K562 (cell line): ENCODE measurements around the gene HEY2. TPM values are rescaled to one million over a fixed set of nuclear protein-coding genes. Genes with fewer than 3 reads are reported as not detected.

ENCODE experiments used
- ATAC-seq: fragments of 200-7000 bp; cut with Tn5 transposase; 3 replicates; pipeline ENCODE4 v1.9.1; 2020; ENCODE audit warnings: moderate library complexity
- BruUV-seq: library from RNA; stranded (reverse); fragments of 400-500 nt; replicated peaks from 2 replicates; lab custom pipeline; 2021; lab: Mats Ljungman, UMichigan
- CTCF ChIA-PET: fragments of 300-600 bp; formaldehyde crosslinking; extraction: SDS; loops from one replicate; lab custom pipeline; 2021; ENCODE audit warnings: low intra/inter-chr PET ratio; lab: Yijun Ruan, JAX
- POLR2A ChIA-PET: fragments of 300-600, 350-650 bp; sonication (Branson Sonifier 250); formaldehyde crosslinking; extraction: SDS; loops from one replicate; lab custom pipeline; 2021; ENCODE audit warnings: antibody characterized with exemption, inconsistent platforms; lab: Yijun Ruan, JAX
- DNase-seq, 4 experiments: peaks; one replicate each; pipeline versions ENCODE4 v3.0.0 to v3.0.0-alpha.2; 2011 to 2018; ENCODE audit warnings: low spot score in 3 of 4, mixed read lengths in 3 of 4; ENCODE audit errors: extremely low read depth in 1 of 4
- FAIRE-seq: peaks from 2 replicates; lab custom pipeline; 2011; peaks lifted over from hg19 to GRCh38; lab: Jason Lieb, UNC
- H2AFZ ChIP-seq: 2 replicates; pipeline ENCODE4 v1.6.0; 2011; ENCODE audit warnings: low read depth, low read length, control low read depth, inconsistent platforms
- H3K27ac ChIP-seq: fragments of 200-600 bp; 3 replicates; pipeline ENCODE4 v1.8.0; 2011; ENCODE audit warnings: low read depth, mild to moderate bottlenecking, control low read depth, inconsistent platforms, low read length, moderate library complexity, mixed read lengths; ENCODE audit errors: extremely low read depth
- H3K27me3 ChIP-seq, 2 experiments: fragments of 300-600 bp in 1 of 2; 2 replicates in 1 of 2; 3 replicates in 1 of 2; pipeline versions ENCODE4 v1.6.0 to v1.8.0; 2011; ENCODE audit warnings: inconsistent platforms in 2 of 2, low read length in 2 of 2, mild to moderate bottlenecking in 1 of 2, mixed read lengths in 1 of 2, moderate library complexity in 1 of 2; ENCODE audit not compliant: control insufficient read depth in 2 of 2, insufficient read depth in 2 of 2
- H3K36me3 ChIP-seq: fragments of 300-600 bp; 3 replicates; pipeline ENCODE4 v1.8.0; 2011; ENCODE audit warnings: mild to moderate bottlenecking, low read length, inconsistent platforms; ENCODE audit not compliant: control insufficient read depth, insufficient read depth
- H3K4me1 ChIP-seq, 2 experiments: fragments of 200-600 bp in 1 of 2; replicated peaks in 1 of 2; 2 replicates in 1 of 2; 3 replicates in 1 of 2; pipeline versions ENCODE4 v1.5.1 to v1.8.0; 2011; ENCODE audit warnings: inconsistent platforms in 2 of 2, low read length in 2 of 2, mild to moderate bottlenecking in 1 of 2, mixed read lengths in 1 of 2, moderate library complexity in 1 of 2; ENCODE audit not compliant: control insufficient read depth in 2 of 2, insufficient read depth in 2 of 2
- H3K4me2 ChIP-seq: 2 replicates; pipeline ENCODE4 v1.6.1; 2011; ENCODE audit warnings: low read length, control low read depth, inconsistent platforms, mixed read lengths; ENCODE audit not compliant: insufficient read depth
- H3K4me3 ChIP-seq: fragments of 200-600 bp; sonication (generic), shearing (Covaris generic); 2 replicates; pipeline ENCODE4 v1.5.1; 2016; ENCODE audit warnings: control low read depth, inconsistent platforms
- H3K79me2 ChIP-seq: fragments of 200-600 bp; 3 replicates; pipeline ENCODE4 v1.8.0; 2011; ENCODE audit warnings: low read length, inconsistent platforms; ENCODE audit not compliant: control insufficient read depth, insufficient read depth
- H3K9ac ChIP-seq, 2 experiments: 2 replicates each; pipeline versions ENCODE4 v1.6.0 to v1.6.1; 2011; ENCODE audit warnings: low read depth in 2 of 2, low read length in 2 of 2, control low read depth in 1 of 2, inconsistent platforms in 1 of 2, mild to moderate bottlenecking in 1 of 2, mixed read lengths in 1 of 2; ENCODE audit not compliant: insufficient read depth in 1 of 2
- H3K9me1 ChIP-seq: one replicate; pipeline ENCODE4 v1.6.0; 2011; ENCODE audit warnings: inconsistent platforms, mild to moderate bottlenecking, low read length, moderate library complexity; ENCODE audit not compliant: control insufficient read depth, insufficient read depth
- H3K9me3 ChIP-seq: replicated peaks from 2 replicates; pipeline ENCODE4 v1.5.1; 2011; ENCODE audit warnings: low read depth, low read length, inconsistent platforms; ENCODE audit not compliant: control insufficient read depth, insufficient read depth
- H4K20me1 ChIP-seq: replicated peaks from 2 replicates; pipeline ENCODE4 v1.6.1; 2011; ENCODE audit warnings: low read length, inconsistent platforms, mixed read lengths; ENCODE audit not compliant: control insufficient read depth, insufficient read depth
- EGR1 ChIP-seq: fragments of 450-650 bp; conservative IDR thresholded peaks from 2 replicates; pipeline ENCODE4 v1.6.1; 2017; ENCODE audit warnings: mild to moderate bottlenecking
- EZH2 ChIP-seq: IDR thresholded peaks from 2 replicates; pipeline ENCODE4 v1.6.1; 2012; ENCODE audit warnings: low read depth, mild to moderate bottlenecking, inconsistent platforms, low read length, borderline replicate concordance
- GATAD2B ChIP-seq: fragments of 450-650 bp; IDR thresholded peaks from 2 replicates; pipeline ENCODE4 v1.6.1; 2017; ENCODE audit warnings: mild to moderate bottlenecking, borderline replicate concordance
- HDAC1 ChIP-seq, 2 experiments: fragments of 450-650 bp; IDR thresholded peaks; 2 replicates each; pipeline ENCODE4 v1.6.1; 2016 to 2017; ENCODE audit warnings: inconsistent platforms in 1 of 2, mild to moderate bottlenecking in 1 of 2, moderate library complexity in 1 of 2
- KDM1A ChIP-seq, 2 experiments: fragments of 450-650 bp; IDR thresholded peaks; 2 replicates each; pipeline ENCODE4 v1.6.1; 2016; ENCODE audit warnings: mild to moderate bottlenecking in 2 of 2
- KDM5B ChIP-seq: fragments of 200-600 bp; sonication (generic); IDR thresholded peaks from 2 replicates; pipeline ENCODE4 v1.6.1; 2012; ENCODE audit warnings: low read depth, mild to moderate bottlenecking, moderate library complexity, low read length, control low read depth, inconsistent platforms; ENCODE audit not compliant: insufficient replicate concordance
- RCOR1 ChIP-seq, 2 experiments: IDR thresholded peaks; 2 replicates each; pipeline ENCODE4 v1.6.1; 2012; ENCODE audit warnings: low read depth in 2 of 2, low read length in 2 of 2, borderline replicate concordance in 1 of 2, improper control_type of control experiment in 1 of 2
- RUNX1 ChIP-seq: sonication (generic); IDR thresholded peaks from 2 replicates; pipeline ENCODE4 v1.6.1; 2016; ENCODE audit warnings: antibody characterized with exemption, low read depth
- ZNF436 ChIP-seq: fragments of 250-450, 450-650 bp; sonication (Bioruptor Pico); formaldehyde crosslinking; IDR thresholded peaks from 2 replicates; pipeline ENCODE4 v1.7.0; 2020; ENCODE audit warnings: mild to moderate bottlenecking
- WGBS: fragments of 100-300 bp; shearing (Covaris generic); methylation state at CpG from one replicate; pipeline ENCODE4 v1.1.6; 2016; ENCODE audit warnings: low coverage, mixed read lengths; ENCODE audit not compliant: insufficient coverage; ENCODE audit errors: missing lambda C conversion rate; 5-methylcytosine and 5-hydroxymethylcytosine counted together
- in situ Hi-C: fragments of 300-500 bp; cut with MboI; formaldehyde crosslinking; loops from 4 replicates; pipeline ENCODE4 v1.15.0; 2018; ENCODE audit warnings: inconsistent platforms, mixed read lengths
- intact Hi-C: fragments of 100-400 bp; cut with micrococcal nuclease; formaldehyde crosslinking; loops from 2 replicates; pipeline ENCODE4 v1.14.2; 2022
- polyA plus RNA-seq, 8 experiments: library from polyadenylated mRNA; depleted of rRNA in 4 of 8; stranded (reverse) in 5 of 8; unstranded in 3 of 8; fragments of >200 nt; fragmentation: Nextera tagmentation in 2 of 8; fragmentation: Illumina TruSeq in 1 of 8; extraction: Ambion mirVana in 2 of 8; extraction: Trizol in 1 of 8; gene quantifications; 2 replicates each; pipeline versions ENCODE4 v1.2.1 to v1.2.3, GENCODE V29; 2011 to 2014; ENCODE audit warnings: inconsistent platforms in 1 of 8, missing spikeins in 1 of 8
- total RNA-seq, 7 experiments: library from RNA; depleted of rRNA in 6 of 7; stranded (reverse); fragments of >200 nt in 6 of 7; fragmentation: Illumina TruSeq in 2 of 7; extraction: Trizol in 2 of 7; gene quantifications; 2 replicates each; pipeline versions ENCODE4 v1.2.1 to v1.2.3, GENCODE V29; 2011 to 2021; ENCODE audit warnings: low replicate concordance in 1 of 7
- TF ChIP-seq, protein P1 (sequence below): fragments of 450-650 bp; IDR thresholded peaks from 2 replicates; pipeline ENCODE4 v1.6.1; 2016; ENCODE audit warnings: low read depth
- TF ChIP-seq, protein P2 (sequence below): fragments of 200-800 bp; sonication (Bioruptor generic); IDR thresholded peaks from 2 replicates; pipeline ENCODE4 v1.6.1; 2017; ENCODE audit warnings: missing genetic modification characterization, missing compliant biosample characterization

HEY2 gene
- total and polyA plus RNA-seq, 9 of the 15 experiments (the other 6 are each of a cell fraction or from before 2014, with no cell fraction given), result 0.03 to 0.07 (median 0.06) TPM; not detected in 5

- WGBS, result under 1% methylated on average over 19 of the region's 28 CpGs
- POLR2A ChIA-PET, result interaction anchor here (0.6 to 3.7 kb wide), 19 partner anchors 10 to 498 kb away, joined by 3 to 98 read pairs (median 4); partner anchors contain the start of genes HINT3 and TRMT11
- DNase-seq (peak; percentile 54 to 65 (median 57)), ATAC-seq (peak; percentile 38), FAIRE-seq (peak; percentile 67)
- H3K27me3 ChIP-seq, result no peaks in the 10 kb centered on the region
- peaks cover 17 to 18% of the 10 kb centered on the region in 2 experiments for H3K4me1 ChIP-seq
- in situ Hi-C loops (no loop called here), intact Hi-C loops (no loop called here)
- peak overlapping the region; percentile 88 to 92 for H3K9ac ChIP-seq
- peak overlapping the region; percentile 96; the same call in 1 of the 3 replicates for H3K27ac ChIP-seq
- H3K4me2 ChIP-seq, result peak overlapping the region; percentile 93
- H3K36me3 ChIP-seq, result peaks cover 7% of the 10 kb centered on the region; the same call in 2 of the 3 replicates
- peaks cover 3% of the 10 kb centered on the region for H3K9me1 ChIP-seq
- no peaks in the 10 kb centered on the region for H3K9me3 ChIP-seq
- H3K79me2 ChIP-seq, result peaks cover 31% of the 10 kb centered on the region
- H3K4me3 ChIP-seq, result peak overlapping the region; percentile 82
- TSS peak; percentile 9 for BruUV-seq
- peak overlapping the region; percentile 84 for H2AFZ ChIP-seq
- H4K20me1 ChIP-seq, result no peaks in the 10 kb centered on the region
- CTCF ChIA-PET, result interaction anchor here (1.0 kb wide), 1 partner anchor 165 kb away, joined by 9 read pairs; the partner anchor contains the start of gene HINT3
- TF ChIP-seq ZNF436 (no peak), RUNX1 (no peak), GATAD2B (no peak), EZH2 (no peak), EGR1 (peak; percentile 50), HDAC1 (IDR thresholded peaks at IDR 0.05) (0 out of 4 replicates have a peak, but pooled peaks of 1 of the 2 experiments have one; percentile 5), KDM5B (peak; percentile 4), KDM1A (IDR thresholded peaks at IDR 0.05) (peak in 1 of 2 experiments; percentile 17; a peak in 1 of 4 replicates), RCOR1 (IDR thresholded peaks at IDR 0.05; ENCODE audit: borderline replicate concordance in 1 of 2, low read depth in 2 of 2, low read length in 2 of 2) (peak in 1 of 2 experiments; percentile 37; a peak in 1 of 4 replicates)
- TF ChIP-seq, protein P1, sequence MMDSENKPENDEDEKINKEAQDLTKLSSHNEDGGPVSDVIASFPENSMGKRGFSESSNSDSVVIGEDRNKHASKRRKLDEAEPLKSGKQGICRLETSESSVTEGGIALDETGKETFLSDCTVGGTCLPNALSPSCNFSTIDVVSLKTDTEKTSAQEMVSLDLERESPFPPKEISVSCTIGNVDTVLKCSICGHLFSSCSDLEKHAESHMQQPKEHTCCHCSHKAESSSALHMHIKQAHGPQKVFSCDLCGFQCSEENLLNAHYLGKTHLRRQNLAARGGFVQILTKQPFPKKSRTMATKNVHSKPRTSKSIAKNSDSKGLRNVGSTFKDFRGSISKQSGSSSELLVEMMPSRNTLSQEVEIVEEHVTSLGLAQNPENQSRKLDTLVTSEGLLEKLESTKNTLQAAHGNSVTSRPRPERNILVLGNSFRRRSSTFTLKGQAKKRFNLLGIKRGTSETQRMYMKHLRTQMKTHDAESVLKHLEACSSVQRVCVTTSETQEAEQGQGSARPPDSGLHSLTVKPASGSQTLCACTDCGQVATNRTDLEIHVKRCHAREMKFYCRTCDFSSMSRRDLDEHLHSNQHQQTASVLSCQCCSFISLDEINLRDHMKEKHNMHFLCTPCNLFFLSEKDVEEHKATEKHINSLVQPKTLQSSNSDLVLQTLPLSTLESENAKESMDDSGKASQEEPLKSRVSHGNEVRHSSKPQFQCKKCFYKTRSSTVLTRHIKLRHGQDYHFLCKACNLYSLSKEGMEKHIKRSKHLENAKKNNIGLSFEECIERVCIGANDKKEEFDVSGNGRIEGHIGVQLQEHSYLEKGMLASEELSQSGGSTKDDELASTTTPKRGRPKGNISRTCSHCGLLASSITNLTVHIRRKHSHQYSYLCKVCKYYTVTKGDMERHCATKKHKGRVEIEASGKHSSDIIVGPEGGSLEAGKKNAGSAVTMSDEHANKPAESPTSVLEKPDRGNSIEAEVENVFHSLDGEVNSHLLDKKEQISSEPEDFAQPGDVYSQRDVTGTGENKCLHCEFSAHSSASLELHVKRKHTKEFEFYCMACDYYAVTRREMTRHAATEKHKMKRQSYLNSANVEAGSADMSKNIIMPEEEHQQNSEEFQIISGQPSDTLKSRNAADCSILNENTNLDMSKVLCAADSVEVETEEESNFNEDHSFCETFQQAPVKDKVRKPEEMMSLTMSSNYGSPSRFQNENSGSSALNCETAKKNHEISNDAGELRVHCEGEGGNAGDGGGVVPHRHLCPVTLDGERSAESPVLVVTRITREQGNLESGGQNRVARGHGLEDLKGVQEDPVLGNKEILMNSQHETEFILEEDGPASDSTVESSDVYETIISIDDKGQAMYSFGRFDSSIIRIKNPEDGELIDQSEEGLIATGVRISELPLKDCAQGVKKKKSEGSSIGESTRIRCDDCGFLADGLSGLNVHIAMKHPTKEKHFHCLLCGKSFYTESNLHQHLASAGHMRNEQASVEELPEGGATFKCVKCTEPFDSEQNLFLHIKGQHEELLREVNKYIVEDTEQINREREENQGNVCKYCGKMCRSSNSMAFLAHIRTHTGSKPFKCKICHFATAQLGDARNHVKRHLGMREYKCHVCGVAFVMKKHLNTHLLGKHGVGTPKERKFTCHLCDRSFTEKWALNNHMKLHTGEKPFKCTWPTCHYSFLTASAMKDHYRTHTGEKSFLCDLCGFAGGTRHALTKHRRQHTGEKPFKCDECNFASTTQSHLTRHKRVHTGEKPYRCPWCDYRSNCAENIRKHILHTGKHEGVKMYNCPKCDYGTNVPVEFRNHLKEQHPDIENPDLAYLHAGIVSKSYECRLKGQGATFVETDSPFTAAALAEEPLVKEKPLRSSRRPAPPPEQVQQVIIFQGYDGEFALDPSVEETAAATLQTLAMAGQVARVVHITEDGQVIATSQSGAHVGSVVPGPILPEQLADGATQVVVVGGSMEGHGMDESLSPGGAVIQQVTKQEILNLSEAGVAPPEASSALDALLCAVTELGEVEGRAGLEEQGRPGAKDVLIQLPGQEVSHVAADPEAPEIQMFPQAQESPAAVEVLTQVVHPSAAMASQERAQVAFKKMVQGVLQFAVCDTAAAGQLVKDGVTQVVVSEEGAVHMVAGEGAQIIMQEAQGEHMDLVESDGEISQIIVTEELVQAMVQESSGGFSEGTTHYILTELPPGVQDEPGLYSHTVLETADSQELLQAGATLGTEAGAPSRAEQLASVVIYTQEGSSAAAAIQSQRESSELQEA, result 0 out of 2 replicates have a peak, but pooled peaks have one; percentile 4
- TF ChIP-seq, protein P2, sequence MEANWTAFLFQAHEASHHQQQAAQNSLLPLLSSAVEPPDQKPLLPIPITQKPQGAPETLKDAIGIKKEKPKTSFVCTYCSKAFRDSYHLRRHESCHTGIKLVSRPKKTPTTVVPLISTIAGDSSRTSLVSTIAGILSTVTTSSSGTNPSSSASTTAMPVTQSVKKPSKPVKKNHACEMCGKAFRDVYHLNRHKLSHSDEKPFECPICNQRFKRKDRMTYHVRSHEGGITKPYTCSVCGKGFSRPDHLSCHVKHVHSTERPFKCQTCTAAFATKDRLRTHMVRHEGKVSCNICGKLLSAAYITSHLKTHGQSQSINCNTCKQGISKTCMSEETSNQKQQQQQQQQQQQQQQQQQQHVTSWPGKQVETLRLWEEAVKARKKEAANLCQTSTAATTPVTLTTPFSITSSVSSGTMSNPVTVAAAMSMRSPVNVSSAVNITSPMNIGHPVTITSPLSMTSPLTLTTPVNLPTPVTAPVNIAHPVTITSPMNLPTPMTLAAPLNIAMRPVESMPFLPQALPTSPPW (CRISPR knock-in tag), result 0 out of 2 replicates have a peak, but pooled peaks have one; percentile 8
Observed at GRCh38 chr6:125791151-125791819, 41.9 kb downstream of the HEY2 start.
